ENCODE results near the gene ATP2A1. TPM values are rescaled to one million over a fixed set of nuclear protein-coding genes. Genes with fewer than 3 reads are reported as not detected.

ATP2A1 gene
- total and polyA plus RNA-seq, 2 donors (not counting 3 experiments of a cell fraction or from before 2014, with no cell fraction given) = 1.2 to 2.5 TPM

- H3K4me2 ChIP-seq (ENCODE audit: insufficient read depth, low read length) = no peak overlapping the region
- no peak for FAIRE-seq
These were observed 2.1 kb upstream of the ATP2A1 start for GRCh38 chr16:28876019-28876659.

More at GRCh38 chr16:28876019-28876659, 2.1 kb upstream of the ATP2A1 start:
- H3K4me3 ChIP-seq (replicated peaks in 1 of 3; ENCODE audit: insufficient read depth in 1 of 3, low read depth in 1 of 3, low read length in 3 of 3) = no peak overlapping the region
- H3K9me3 ChIP-seq (replicated peaks; ENCODE audit: control insufficient read depth, insufficient read depth, low read length) = no peaks in the 10 kb centered on the region
- no peaks in the 10 kb centered on the region for H3K79me2 ChIP-seq (ENCODE audit: control insufficient read depth, insufficient read depth, low read length)
- TF ChIP-seq POLR2AphosphoS5 (IDR thresholded peaks at IDR 0.05; ENCODE audit: insufficient read depth, low read depth, low read length) (no peak), MAX (IDR thresholded peaks at IDR 0.05; ENCODE audit: insufficient read depth, insufficient read length) (no peak), MYC (IDR thresholded peaks at IDR 0.05; ENCODE audit: low read depth, low read length) (no peak), POLR2A (IDR thresholded peaks at IDR 0.05; ENCODE audit: low read depth, low read length) (no peak), GATA2 (IDR thresholded peaks at IDR 0.05; ENCODE audit: insufficient read depth, insufficient read length, low read depth, low read length) (no peak), CTCF (IDR thresholded peaks at IDR 0.05; ENCODE audit: extremely low read depth in 1 of 2, insufficient read depth in 1 of 2, low read depth in 1 of 2, low read length in 2 of 2) (no peak), JUN (IDR thresholded peaks at IDR 0.05; ENCODE audit: borderline replicate concordance, insufficient read depth, insufficient read length, low read depth) (no peak), FOS (IDR thresholded peaks at IDR 0.05; ENCODE audit: borderline replicate concordance, insufficient read depth, low read length) (no peak), EZH2 (IDR thresholded peaks at IDR 0.05; ENCODE audit: borderline replicate concordance, low read depth, low read length, severe bottlenecking) (no peak)
- ChIA-PET POLR2A (no interaction called here), CTCF (interaction anchor here (1.1 to 5.3 kb wide), 3 partner anchors 13 to 98 kb away, joined by 3 to 55 read pairs (median 3); no protein-coding TSS in a partner anchor)
- no peak overlapping the region for H3K27ac ChIP-seq (ENCODE audit: insufficient read depth, low read depth, low read length)
- H4K20me1 ChIP-seq (replicated peaks; ENCODE audit: control insufficient read depth, extremely low read depth, insufficient read depth, low read length) = no peaks in the 10 kb centered on the region
- peaks cover 7 to 18% of the 10 kb centered on the region in 2 experiments for H3K36me3 ChIP-seq (ENCODE audit: control insufficient read depth in 2 of 2, extremely low read depth in 1 of 2, insufficient read depth in 2 of 2, low read length in 2 of 2)
- no peaks in the 10 kb centered on the region for H3K27me3 ChIP-seq (ENCODE audit: control insufficient read depth in 2 of 2, insufficient read depth in 2 of 2, low read length in 2 of 2)
- intact Hi-C loops (cut with micrococcal nuclease) = no loop called here
- H2AFZ ChIP-seq (ENCODE audit: low read depth, low read length) = no peak overlapping the region
- no TSS peak for BruUV-seq (replicated peaks)
- dilution Hi-C loops (cut with MboI; ENCODE audit: extremely low pct_ligation_motif_present, low sequenced_read_pairs) = no loop called here
- H3K9ac ChIP-seq (replicated peaks; ENCODE audit: extremely low read depth, insufficient read depth, low read length) = no peak overlapping the region
- no peaks in the 10 kb centered on the region for H3K9me1 ChIP-seq (replicated peaks; ENCODE audit: control insufficient read depth, extremely low read depth, insufficient read depth, low read length)
- H3K4me1 ChIP-seq (ENCODE audit: control insufficient read depth, extremely low read depth, insufficient read depth, low read length) = peaks cover 12% of the 10 kb centered on the region
- DNase-seq (ENCODE audit: low read depth, low spot score) = no peak
